Transverse colon (tissue), 4 donors: ENCODE data around the gene EFCAB9.

Experiments
- POLR2A ChIP-seq: fragments of 450-650 bp; IDR thresholded peaks from one replicate; pipeline ENCODE4 v1.6.1; 2016; ENCODE audit warnings: antibody characterized with exemption, mild to moderate bottlenecking, moderate library complexity
- POLR2AphosphoS5 ChIP-seq, 3 donors: sonication (generic); formaldehyde crosslinking; IDR thresholded peaks; one replicate each; pipeline ENCODE4 v1.6.1; 2016; ENCODE audit warnings: antibody characterized with exemption in 3 of 3
- TF ChIP-seq, protein P1 (sequence below), 5 experiments: fragments of 200-600 bp in 3 of 5; fragments of 450-650 bp in 2 of 5; sonication (generic) in 3 of 5; IDR thresholded peaks; 1 replicate in 2 of 5; 2 replicates in 3 of 5; pipeline ENCODE4 v1.5.1; 2016 to 2017; ENCODE audit warnings: antibody characterized with exemption in 5 of 5, inconsistent platforms in 3 of 5, mild to moderate bottlenecking in 2 of 5, moderate library complexity in 1 of 5

DNA sequence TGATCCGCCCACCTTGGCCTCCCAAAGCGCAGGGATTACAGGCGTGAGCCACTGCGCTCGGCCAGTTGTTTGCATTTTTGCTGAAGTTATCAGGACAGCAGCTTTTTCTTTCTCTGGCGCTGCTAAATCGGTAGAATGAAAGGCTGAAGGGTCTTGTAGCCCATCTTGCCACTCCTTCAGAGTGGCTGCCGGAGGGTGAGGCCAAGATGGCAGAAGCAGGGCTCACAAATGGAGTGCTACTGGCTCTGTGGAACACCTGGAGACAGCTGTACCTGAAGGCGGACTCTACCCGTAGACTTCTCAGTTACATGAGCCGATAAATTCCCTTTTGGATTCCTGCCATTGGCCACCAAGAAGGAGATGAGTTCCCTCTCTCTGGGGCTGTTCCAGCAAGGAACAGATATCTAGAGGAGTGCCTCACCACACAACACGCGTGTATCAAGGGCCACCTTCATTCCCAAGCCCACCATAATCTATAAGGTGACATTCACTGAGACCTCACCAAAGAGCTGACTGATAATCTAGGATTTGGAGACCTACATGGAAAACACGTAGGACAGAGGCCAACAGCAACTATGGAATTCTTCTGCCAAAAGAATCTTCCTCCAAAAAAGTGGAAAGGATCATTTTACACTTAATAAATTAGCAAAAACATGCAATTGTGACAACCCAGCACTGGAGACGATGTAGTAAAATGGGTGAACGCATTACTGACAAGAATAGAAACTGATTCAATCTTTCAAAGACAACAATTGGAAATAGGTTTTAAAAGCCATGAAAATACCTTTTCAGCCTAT lies 27.7 kb upstream of the EFCAB9 start:
- TF ChIP-seq POLR2A (no peak), POLR2AphosphoS5 (IDR thresholded peaks at IDR 0.05) (no peak)
- TF ChIP-seq, protein P1, sequence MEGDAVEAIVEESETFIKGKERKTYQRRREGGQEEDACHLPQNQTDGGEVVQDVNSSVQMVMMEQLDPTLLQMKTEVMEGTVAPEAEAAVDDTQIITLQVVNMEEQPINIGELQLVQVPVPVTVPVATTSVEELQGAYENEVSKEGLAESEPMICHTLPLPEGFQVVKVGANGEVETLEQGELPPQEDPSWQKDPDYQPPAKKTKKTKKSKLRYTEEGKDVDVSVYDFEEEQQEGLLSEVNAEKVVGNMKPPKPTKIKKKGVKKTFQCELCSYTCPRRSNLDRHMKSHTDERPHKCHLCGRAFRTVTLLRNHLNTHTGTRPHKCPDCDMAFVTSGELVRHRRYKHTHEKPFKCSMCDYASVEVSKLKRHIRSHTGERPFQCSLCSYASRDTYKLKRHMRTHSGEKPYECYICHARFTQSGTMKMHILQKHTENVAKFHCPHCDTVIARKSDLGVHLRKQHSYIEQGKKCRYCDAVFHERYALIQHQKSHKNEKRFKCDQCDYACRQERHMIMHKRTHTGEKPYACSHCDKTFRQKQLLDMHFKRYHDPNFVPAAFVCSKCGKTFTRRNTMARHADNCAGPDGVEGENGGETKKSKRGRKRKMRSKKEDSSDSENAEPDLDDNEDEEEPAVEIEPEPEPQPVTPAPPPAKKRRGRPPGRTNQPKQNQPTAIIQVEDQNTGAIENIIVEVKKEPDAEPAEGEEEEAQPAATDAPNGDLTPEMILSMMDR (IDR thresholded peaks at IDR 0.05): no peak
